IPS-NIHi7 (cell line): ENCODE measurements around the gene GREB1L.
A peak's percentile ranks its signal among the peaks of the same experiment; 100 is the strongest.
"Not testable (repeated sequence)": the region's sequence is repeated elsewhere in the genome, so short reads cannot be mapped to it uniquely, and the experiment has no call there.

Source experiments
- DNase-seq: peaks from one replicate; pipeline ENCODE4 v3.0.0; 2012; ENCODE audit warnings: mixed read lengths; ENCODE audit errors: extremely low spot score

GREB1L gene

GRCh38 chr18:21242141-21242779 lies at the start of gene GREB1L:
Gene GREB1L, plus strand, starts transcription at chr18:21242232. Its CDS starts 141,287 bp downstream, at chr18:21383519.
- DNase-seq, result peak; percentile 86

- no peak for DNase-seq
Observed at GRCh38 chr18:21192308-21192624, 49.8 kb upstream of the GREB1L start.

GRCh38 chr18:21194871-21195771 lies 46.9 kb upstream of the GREB1L start:
- no peak for DNase-seq

- DNase-seq, result no peak
Observed at GRCh38 chr18:21196426-21196825, 45.6 kb upstream of the GREB1L start.

GRCh38 chr18:21203126-21203525 lies 38.9 kb upstream of the GREB1L start:
- DNase-seq, result no peak

- DNase-seq, result no peak
Observed at GRCh38 chr18:21203542-21204241, 38.3 kb upstream of the GREB1L start.

- no peak for DNase-seq
Observed at GRCh38 chr18:21205695-21206094, 36.3 kb upstream of the GREB1L start.

- no peak for DNase-seq
Observed at GRCh38 chr18:21210278-21210677, 31.8 kb upstream of the GREB1L start.

- DNase-seq, result no peak
Observed at GRCh38 chr18:21210784-21211183, 31.2 kb upstream of the GREB1L start.

- DNase-seq, result not testable (repeated sequence)
Observed at GRCh38 chr18:21214409-21214808, 27.6 kb upstream of the GREB1L start.

GRCh38 chr18:21215490-21215889 lies 26.5 kb upstream of the GREB1L start:
- no peak for DNase-seq

- peak; percentile 27 for DNase-seq
Observed at GRCh38 chr18:21218862-21219261, 23.2 kb upstream of the GREB1L start.

GRCh38 chr18:21230436-21230835 lies 11.6 kb upstream of the GREB1L start:
- DNase-seq, result no peak

- peak; percentile 38 for DNase-seq
Observed at GRCh38 chr18:21241301-21242048, 557 bp upstream of the GREB1L start.

- no peak for DNase-seq
Observed at GRCh38 chr18:21242780-21243401, 859 bp downstream of the GREB1L start.

- no peak for DNase-seq
Observed at GRCh38 chr18:21254576-21254975, 12.5 kb downstream of the GREB1L start.

GRCh38 chr18:21255211-21255610 lies 13.2 kb downstream of the GREB1L start:
- DNase-seq, result no peak

GRCh38 chr18:21257386-21257785 lies 15.4 kb downstream of the GREB1L start:
- no peak for DNase-seq

- DNase-seq, result no peak
Observed at GRCh38 chr18:21260621-21261020, 18.6 kb downstream of the GREB1L start.

GRCh38 chr18:21261352-21261751 lies 19.3 kb downstream of the GREB1L start:
- DNase-seq, result no peak

- no peak for DNase-seq
Observed at GRCh38 chr18:21262244-21262643, 20.2 kb downstream of the GREB1L start.
